Thoracic aorta (tissue), 2 donors: Measurements from ENCODE around the gene KIAA2012. TPM values are rescaled to one million over a fixed set of nuclear protein-coding genes. Genes with fewer than 3 reads are reported as not detected.

ENCODE experiments used
- ATAC-seq: fragments of 150-250 bp; one replicate; pipeline ENCODE4 v1.8.0; 2017; ENCODE audit warnings: low read depth; ENCODE audit not compliant: insufficient number of reproducible peaks, low FRiP score
- DNase-seq: peaks from one replicate; pipeline ENCODE4 v3.0.0-alpha.2; 2020; ENCODE audit warnings: low spot score
- H3K27ac ChIP-seq, 2 donors: fragments of 200-600 bp; sonication (generic); 1 replicate in 1 of 2; 2 replicates in 1 of 2; pipeline ENCODE4 v1.5.1; 2016; ENCODE audit warnings: mild to moderate bottlenecking in 2 of 2, moderate library complexity in 2 of 2
- H3K27me3 ChIP-seq: fragments of 200-600 bp; sonication (generic); replicated peaks from 2 replicates; pipeline ENCODE4 v1.6.0; 2016; ENCODE audit warnings: mild to moderate bottlenecking; ENCODE audit not compliant: insufficient read depth
- H3K36me3 ChIP-seq: fragments of 200-600 bp; sonication (generic); one replicate; pipeline ENCODE4 v1.5.1; 2016
- H3K4me1 ChIP-seq, 2 donors: fragments of 200-600 bp; sonication (generic); 1 replicate in 1 of 2; 2 replicates in 1 of 2; pipeline versions ENCODE4 v1.5.1 to v1.6.0; 2016; ENCODE audit warnings: low read depth in 2 of 2, mild to moderate bottlenecking in 1 of 2; ENCODE audit not compliant: control insufficient read depth in 1 of 2
- H3K4me3 ChIP-seq: fragments of 200-600 bp; sonication (generic); 2 replicates; pipeline ENCODE4 v1.5.1; 2016; ENCODE audit warnings: mild to moderate bottlenecking
- H3K9me3 ChIP-seq: fragments of 200-600 bp; sonication (generic); 2 replicates; pipeline ENCODE4 v1.5.1; 2016
- total RNA-seq, 2 donors: library from RNA; depleted of rRNA; stranded (reverse); fragments of >200 nt; gene quantifications; one replicate each; pipeline versions ENCODE4 v1.1.0 to v1.2.3, GENCODE V29; 2016
- TF ChIP-seq, protein P1 (sequence below): fragments of 200-600 bp; sonication (generic); IDR thresholded peaks from one replicate; pipeline ENCODE4 v1.5.1; 2019; ENCODE audit warnings: antibody characterized with exemption

KIAA2012 gene
- total RNA-seq, 2 donors from 2014 or later: not detected

DNA sequence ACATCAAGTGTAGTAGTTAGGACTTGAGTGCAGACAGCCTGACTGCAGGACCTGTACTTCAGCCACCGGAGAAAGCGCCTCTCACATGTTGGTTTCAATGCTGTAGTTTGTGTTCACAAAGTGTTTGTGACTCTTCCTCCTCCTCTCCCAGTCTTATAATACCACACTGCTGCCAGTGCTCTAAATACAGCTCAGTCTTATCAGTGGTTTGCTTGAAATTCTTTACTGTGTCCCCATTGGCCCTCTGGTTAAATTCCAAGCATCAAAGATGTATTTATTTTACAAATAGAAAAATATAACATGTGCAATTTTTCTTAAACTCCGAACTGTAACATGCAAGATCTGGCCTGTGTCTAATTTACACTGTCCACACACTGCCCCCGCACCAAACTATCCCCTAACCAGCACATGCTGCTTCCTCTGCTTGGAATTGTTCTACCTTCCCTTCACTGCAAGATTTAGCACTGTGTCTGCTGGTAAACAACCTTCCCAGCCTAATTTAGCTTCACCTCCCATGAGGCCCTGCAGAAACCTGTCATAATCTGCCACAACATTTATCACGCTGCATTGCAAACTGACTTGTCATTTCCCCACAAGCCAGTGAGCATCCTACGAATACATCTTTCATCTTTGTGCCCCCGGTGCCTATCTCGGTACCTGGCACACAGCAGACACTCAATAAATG lies 88.2 kb downstream of the KIAA2012 start:
- ATAC-seq (no peak), DNase-seq (no peak)
- no peaks in the 10 kb centered on the region for H3K9me3 ChIP-seq
- H3K27me3 ChIP-seq: no peaks in the 10 kb centered on the region
- TF ChIP-seq, protein P1, sequence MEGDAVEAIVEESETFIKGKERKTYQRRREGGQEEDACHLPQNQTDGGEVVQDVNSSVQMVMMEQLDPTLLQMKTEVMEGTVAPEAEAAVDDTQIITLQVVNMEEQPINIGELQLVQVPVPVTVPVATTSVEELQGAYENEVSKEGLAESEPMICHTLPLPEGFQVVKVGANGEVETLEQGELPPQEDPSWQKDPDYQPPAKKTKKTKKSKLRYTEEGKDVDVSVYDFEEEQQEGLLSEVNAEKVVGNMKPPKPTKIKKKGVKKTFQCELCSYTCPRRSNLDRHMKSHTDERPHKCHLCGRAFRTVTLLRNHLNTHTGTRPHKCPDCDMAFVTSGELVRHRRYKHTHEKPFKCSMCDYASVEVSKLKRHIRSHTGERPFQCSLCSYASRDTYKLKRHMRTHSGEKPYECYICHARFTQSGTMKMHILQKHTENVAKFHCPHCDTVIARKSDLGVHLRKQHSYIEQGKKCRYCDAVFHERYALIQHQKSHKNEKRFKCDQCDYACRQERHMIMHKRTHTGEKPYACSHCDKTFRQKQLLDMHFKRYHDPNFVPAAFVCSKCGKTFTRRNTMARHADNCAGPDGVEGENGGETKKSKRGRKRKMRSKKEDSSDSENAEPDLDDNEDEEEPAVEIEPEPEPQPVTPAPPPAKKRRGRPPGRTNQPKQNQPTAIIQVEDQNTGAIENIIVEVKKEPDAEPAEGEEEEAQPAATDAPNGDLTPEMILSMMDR: no peak
- no peak overlapping the region for H3K27ac ChIP-seq
- no peak overlapping the region for H3K4me3 ChIP-seq
- peaks cover 0 to 9% of the 10 kb centered on the region in 2 donors for H3K4me1 ChIP-seq
- no peaks in the 10 kb centered on the region for H3K36me3 ChIP-seq

DNA sequence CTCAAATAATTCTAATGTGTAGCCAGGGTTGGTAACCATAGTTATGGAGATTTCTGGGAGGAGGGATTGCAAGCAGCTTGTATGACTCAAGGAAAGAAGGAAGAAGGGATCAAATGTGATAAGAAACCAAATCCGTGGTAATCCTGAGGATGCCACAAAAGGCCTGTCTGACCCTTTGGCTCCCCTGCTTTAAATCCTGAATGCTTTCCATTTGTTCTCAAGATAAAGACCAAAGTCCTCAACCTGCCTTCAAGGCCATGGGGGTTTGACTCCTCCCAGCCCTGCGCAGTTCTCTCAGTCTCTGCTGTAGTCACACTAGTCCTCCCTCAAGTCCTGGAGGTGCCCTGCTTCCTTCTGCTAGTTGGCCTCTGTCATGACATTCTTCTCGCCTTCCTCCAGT lies 91.4 kb downstream of the KIAA2012 start:
- Histone ChIP-seq H3K36me3 (no peaks in the 10 kb centered on the region), H3K4me3 (no peak overlapping the region), H3K9me3 (no peaks in the 10 kb centered on the region), H3K27me3 (no peaks in the 10 kb centered on the region), H3K4me1 (peaks cover 0 to 9% of the 10 kb centered on the region in 2 donors), H3K27ac (no peak overlapping the region)
- DNase-seq (no peak), ATAC-seq (no peak)
- TF ChIP-seq, protein P1: no peak

- no peak overlapping the region for H3K4me3 ChIP-seq
- TF ChIP-seq, protein P1: no peak
- H3K27me3 ChIP-seq: no peaks in the 10 kb centered on the region
- no peak overlapping the region for H3K27ac ChIP-seq
- ATAC-seq (no peak), DNase-seq (no peak)
- no peaks in the 10 kb centered on the region for H3K36me3 ChIP-seq
- peaks cover 0 to 9% of the 10 kb centered on the region in 2 donors for H3K4me1 ChIP-seq
- no peaks in the 10 kb centered on the region for H3K9me3 ChIP-seq
Measured at GRCh38 chr2:202165208-202165607, 92.2 kb downstream of the KIAA2012 start.

DNA sequence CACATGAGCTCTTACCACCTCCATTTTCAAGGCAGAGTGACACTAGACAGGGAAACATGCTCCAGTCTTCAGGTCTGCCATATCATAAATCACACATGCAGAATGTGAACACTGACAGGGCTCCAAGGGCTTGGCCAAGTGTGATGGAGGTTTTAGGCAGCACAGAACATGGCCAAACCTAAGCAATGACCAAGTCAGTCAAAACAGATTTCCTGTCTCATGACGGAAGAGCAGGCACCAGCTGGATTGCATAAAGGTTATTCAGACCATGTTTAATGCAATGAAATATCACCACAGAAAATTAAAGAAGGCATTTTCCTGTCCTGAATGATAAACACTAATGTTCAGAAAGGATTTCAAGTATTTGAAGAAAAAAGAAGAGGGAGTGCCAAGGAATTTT lies 92.9 kb downstream of the KIAA2012 start:
- no peaks in the 10 kb centered on the region for H3K9me3 ChIP-seq
- no peak for ATAC-seq
- no peak overlapping the region for H3K4me3 ChIP-seq
- no peak for DNase-seq
- H3K36me3 ChIP-seq: no peaks in the 10 kb centered on the region
- no peak overlapping the region for H3K27ac ChIP-seq
- H3K27me3 ChIP-seq: no peaks in the 10 kb centered on the region
- TF ChIP-seq, protein P1: no peak
- H3K4me1 ChIP-seq: peaks cover 0 to 7% of the 10 kb centered on the region in 2 donors

- TF ChIP-seq, protein P1: no peak
- no peaks in the 10 kb centered on the region for H3K27me3 ChIP-seq
- H3K4me3 ChIP-seq: no peak overlapping the region
Measured at GRCh38 chr2:202169131-202169530, 96.1 kb downstream of the KIAA2012 start.

More at GRCh38 chr2:202169131-202169530, 96.1 kb downstream of the KIAA2012 start:
- no peak for ATAC-seq
- Histone ChIP-seq H3K4me1 (no peaks in the 10 kb centered on the region), H3K9me3 (no peaks in the 10 kb centered on the region), H3K27ac (no peak overlapping the region), H3K36me3 (no peaks in the 10 kb centered on the region)
- DNase-seq: no peak
